Stomach smooth muscle (tissue), 2 donors: ENCODE data around the gene HELQ.
"Not testable (repeated sequence)": the region's sequence is repeated elsewhere in the genome, so short reads cannot be mapped to it uniquely, and the experiment has no call there.

Experiments used
- H3K27ac ChIP-seq: one replicate; pipeline ENCODE4 v1.7.0; 2013; ENCODE audit warnings: mild to moderate bottlenecking, low read length, inconsistent platforms
- H3K27me3 ChIP-seq, 2 donors: one replicate each; pipeline ENCODE4 v1.7.0; 2013; ENCODE audit warnings: low read length in 2 of 2; ENCODE audit not compliant: insufficient read depth in 2 of 2, control insufficient read depth in 1 of 2
- H3K36me3 ChIP-seq, 2 donors: one replicate each; pipeline ENCODE4 v1.7.0; 2013; ENCODE audit warnings: low read length in 2 of 2; ENCODE audit not compliant: control insufficient read depth in 2 of 2, insufficient read depth in 2 of 2
- H3K4me1 ChIP-seq: one replicate; pipeline ENCODE4 v1.7.0; 2013; ENCODE audit warnings: low read length; ENCODE audit not compliant: control insufficient read depth, insufficient read depth
- H3K4me3 ChIP-seq, 2 donors: one replicate each; pipeline ENCODE4 v1.7.0; 2013; ENCODE audit warnings: low read length in 2 of 2
- H3K9ac ChIP-seq, 2 donors: one replicate each; pipeline ENCODE4 v1.7.0; 2013; ENCODE audit warnings: low read length in 2 of 2, mild to moderate bottlenecking in 1 of 2
- H3K9me3 ChIP-seq, 2 donors: one replicate each; pipeline ENCODE4 v1.7.0; 2013; ENCODE audit warnings: low read length in 2 of 2; ENCODE audit not compliant: control insufficient read depth in 2 of 2
- donor health status: healthy.
- donor health status: Pancreatic carcinoma.

Gene HELQ

GRCh38 chr4:83436680-83437079 is 18.9 kb downstream of the HELQ start:
- Histone ChIP-seq H3K9me3 (no peaks in the 10 kb centered on the region), H3K9ac (no peak overlapping the region), H3K4me1 (no peaks in the 10 kb centered on the region), H3K27me3 (no peaks in the 10 kb centered on the region), H3K27ac (no peak overlapping the region), H3K4me3 (no peak overlapping the region), H3K36me3 (peaks cover 3 to 17% of the 10 kb centered on the region in 2 donors)

- H3K4me1 ChIP-seq: no peaks in the 10 kb centered on the region
- H3K4me3 ChIP-seq: no peak overlapping the region
- peaks cover 9 to 17% of the 10 kb centered on the region in 2 donors for H3K36me3 ChIP-seq
- H3K9me3 ChIP-seq: no peaks in the 10 kb centered on the region
- H3K9ac ChIP-seq: no peak overlapping the region
- H3K27ac ChIP-seq: no peak overlapping the region
- no peaks in the 10 kb centered on the region for H3K27me3 ChIP-seq
Observed at GRCh38 chr4:83431200-83431599, 24.4 kb downstream of the HELQ start.

DNA sequence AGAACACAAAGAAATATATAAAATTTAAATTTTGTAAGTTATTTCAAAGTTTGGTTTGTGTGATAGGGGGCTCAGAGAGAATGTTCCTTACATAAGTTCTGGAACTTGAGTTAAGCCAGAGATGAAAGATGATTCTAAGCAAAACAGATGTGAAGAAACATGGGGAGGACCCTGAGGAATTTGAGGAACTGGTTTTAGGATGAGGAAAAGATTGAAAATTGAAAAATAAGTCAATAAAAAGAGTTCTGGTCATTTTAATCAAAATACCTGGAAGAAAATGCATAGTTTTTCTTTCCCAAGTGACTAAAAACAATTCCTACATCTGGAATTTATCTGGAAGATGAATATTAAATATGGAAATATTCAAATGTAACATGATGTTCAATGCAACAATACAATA is 37.4 kb downstream of the HELQ start:
- peaks cover 15 to 28% of the 10 kb centered on the region in 2 donors for H3K36me3 ChIP-seq
- H3K27me3 ChIP-seq: no peaks in the 10 kb centered on the region
- H3K4me1 ChIP-seq: no peaks in the 10 kb centered on the region
- H3K4me3 ChIP-seq: no peak overlapping the region
- no peak overlapping the region for H3K27ac ChIP-seq
- H3K9me3 ChIP-seq: no peaks in the 10 kb centered on the region
- H3K9ac ChIP-seq: no peak overlapping the region

DNA sequence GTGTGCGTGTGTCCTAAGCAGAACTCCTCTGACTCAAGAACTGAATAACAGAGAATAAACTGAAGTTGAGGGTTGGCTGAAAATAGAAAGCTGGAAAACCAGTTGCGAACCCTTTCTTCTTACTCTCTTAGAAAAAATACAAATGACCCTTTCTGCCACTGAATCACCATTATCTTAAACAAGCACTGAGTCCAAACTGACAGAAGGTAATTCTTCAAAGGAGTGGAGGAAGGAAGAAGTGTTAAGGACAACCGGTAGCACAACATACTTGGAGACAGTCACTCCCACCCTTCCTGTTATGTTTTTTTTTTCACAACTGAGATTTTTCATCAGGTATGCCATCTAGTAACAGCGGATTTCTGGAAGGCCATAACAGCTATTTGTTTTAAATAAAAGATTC is 38.1 kb downstream of the HELQ start:
- Histone ChIP-seq H3K36me3 (peaks cover 15 to 28% of the 10 kb centered on the region in 2 donors), H3K4me1 (no peaks in the 10 kb centered on the region), H3K27ac (no peak overlapping the region)

GRCh38 chr4:83413676-83414075 is 41.9 kb downstream of the HELQ start:
- H3K4me3 ChIP-seq: no peak overlapping the region
- no peaks in the 10 kb centered on the region for H3K27me3 ChIP-seq
- no peaks in the 10 kb centered on the region for H3K9me3 ChIP-seq
- no peaks in the 10 kb centered on the region for H3K4me1 ChIP-seq
- H3K36me3 ChIP-seq: peaks cover 22 to 24% of the 10 kb centered on the region in 2 donors
- H3K27ac ChIP-seq: no peak overlapping the region
- H3K9ac ChIP-seq: no peak overlapping the region

More for the DNA sequence above, 38.1 kb downstream of the HELQ start:
- H3K4me3 ChIP-seq: no peak overlapping the region
- no peaks in the 10 kb centered on the region for H3K9me3 ChIP-seq
- no peak overlapping the region for H3K9ac ChIP-seq
- no peaks in the 10 kb centered on the region for H3K27me3 ChIP-seq

DNA sequence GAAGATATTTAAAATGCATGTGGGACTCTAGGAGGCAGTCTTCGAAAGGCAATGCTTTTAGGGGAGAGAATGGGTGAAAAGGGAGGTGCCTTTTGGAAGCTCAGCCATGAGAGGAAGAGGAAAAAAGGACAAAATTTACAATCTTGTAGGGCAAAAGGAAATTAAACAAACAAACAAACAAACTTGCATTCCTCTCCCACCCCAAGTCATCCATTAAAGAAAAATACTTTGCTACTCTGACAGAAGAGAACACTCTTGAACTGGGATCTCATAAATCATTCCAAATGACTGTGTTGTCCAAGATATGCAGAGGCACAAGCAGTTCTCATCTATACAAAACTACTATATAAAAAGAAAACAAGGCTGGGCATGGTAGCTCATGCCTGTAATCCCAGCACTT is 46.7 kb downstream of the HELQ start:
- Histone ChIP-seq H3K9ac (no peak overlapping the region), H3K36me3 (peaks cover 11 to 20% of the 10 kb centered on the region in 2 donors), H3K4me1 (no peaks in the 10 kb centered on the region), H3K27me3 (no peaks in the 10 kb centered on the region), H3K9me3 (no peaks in the 10 kb centered on the region), H3K4me3 (no peak overlapping the region), H3K27ac (no peak overlapping the region)

DNA sequence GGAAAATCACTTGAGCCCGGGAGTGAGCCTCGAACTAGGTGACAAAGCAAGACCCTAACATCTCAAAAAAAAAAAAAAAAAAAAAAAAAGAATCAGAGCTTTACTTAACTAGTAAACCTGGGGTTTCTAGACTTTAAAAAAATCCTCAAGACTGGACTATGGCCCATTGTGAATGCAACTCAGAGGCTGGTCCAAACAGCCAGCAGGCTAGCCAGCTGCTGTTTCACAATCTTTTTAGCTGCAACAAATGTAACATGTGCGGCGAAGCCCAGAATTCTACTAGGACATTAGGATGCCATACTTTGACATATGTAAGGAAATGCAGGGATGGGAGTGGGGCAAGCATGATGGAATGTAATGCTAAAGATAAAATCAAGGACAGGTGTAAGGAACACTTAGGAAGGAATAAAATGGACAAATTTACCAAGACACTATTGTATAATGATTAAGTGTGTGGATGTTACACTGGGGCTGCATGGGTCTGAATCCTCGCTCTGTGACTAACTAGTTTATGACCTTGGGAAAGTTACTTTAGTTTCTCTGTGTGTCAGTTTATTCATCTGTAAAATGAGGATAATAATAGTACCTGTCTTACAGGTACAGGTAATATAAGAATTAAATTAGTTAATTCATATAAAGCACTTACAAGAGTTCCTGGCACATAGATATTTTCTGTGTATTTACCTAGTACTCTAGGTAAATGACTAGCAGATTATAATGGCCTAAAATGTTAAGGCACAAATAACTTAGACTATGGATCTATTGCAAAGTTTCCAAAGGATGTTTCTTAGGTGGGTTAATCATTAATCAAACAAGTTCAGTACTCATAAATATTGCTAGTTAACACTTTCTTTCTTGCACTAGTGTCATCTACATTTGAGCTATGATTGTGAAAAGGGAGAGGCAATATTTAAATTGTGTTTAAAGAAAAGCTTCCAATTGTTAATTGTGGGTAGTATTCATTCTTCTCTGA is 49.5 kb downstream of the HELQ start:
- Histone ChIP-seq H3K27me3 (no peaks in the 10 kb centered on the region), H3K9ac (no peak overlapping the region), H3K27ac (no peak overlapping the region), H3K36me3 (peaks cover 8 to 9% of the 10 kb centered on the region in 2 donors), H3K9me3 (no peaks in the 10 kb centered on the region), H3K4me1 (no peaks in the 10 kb centered on the region), H3K4me3 (no peak overlapping the region)

DNA sequence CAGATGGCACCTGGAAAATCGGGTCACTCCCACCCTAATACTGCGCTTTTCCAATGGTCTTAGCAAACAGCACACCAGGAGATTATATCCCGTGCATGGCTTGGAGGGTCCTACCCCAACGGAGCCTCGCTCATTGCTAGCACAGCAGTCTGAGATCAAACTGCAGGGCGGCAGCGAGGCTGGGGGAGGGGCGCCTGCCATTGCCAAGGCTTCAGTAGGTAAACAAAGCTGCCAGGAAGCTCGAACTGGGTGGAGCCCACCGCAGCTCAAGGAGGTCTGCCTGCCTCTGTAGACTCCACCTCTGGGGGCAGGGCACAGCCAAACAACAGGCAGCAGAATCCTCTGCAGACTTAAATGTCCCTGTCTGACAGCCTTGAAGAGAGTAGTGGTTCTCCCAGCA is 57.5 kb downstream of the HELQ start:
- H3K27ac ChIP-seq, H3K9me3 ChIP-seq, H3K4me1 ChIP-seq, H3K27me3 ChIP-seq, H3K9ac ChIP-seq, H3K36me3 ChIP-seq, H3K4me3 ChIP-seq: not testable (repeated sequence)

DNA sequence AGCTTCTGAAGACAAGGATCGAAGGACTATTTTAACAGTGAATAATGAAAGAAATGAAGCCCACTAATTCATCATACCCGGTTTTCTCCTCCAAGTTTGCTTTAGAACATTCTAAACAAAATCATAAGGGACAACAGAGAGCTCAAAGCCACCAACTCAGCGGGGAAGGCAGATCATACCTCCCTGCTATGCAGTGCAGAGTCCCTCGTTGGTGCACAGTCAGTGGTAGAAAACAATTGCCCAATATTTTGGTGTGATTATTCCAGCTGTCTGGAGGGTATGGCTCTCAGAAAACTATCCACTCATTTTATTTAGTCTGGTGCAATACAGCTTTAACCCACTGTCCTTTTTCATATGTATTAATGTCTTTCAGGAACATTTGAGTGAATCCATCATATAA is 61.7 kb downstream of the HELQ start:
- H3K27ac ChIP-seq: no peak overlapping the region
- H3K4me3 ChIP-seq: no peak overlapping the region
- no peak overlapping the region for H3K9ac ChIP-seq
- H3K9me3 ChIP-seq: no peaks in the 10 kb centered on the region
- no peaks in the 10 kb centered on the region for H3K36me3 ChIP-seq
- no peaks in the 10 kb centered on the region for H3K4me1 ChIP-seq
- H3K27me3 ChIP-seq: no peaks in the 10 kb centered on the region

GRCh38 chr4:83392562-83392961 is 63.1 kb downstream of the HELQ start:
- Histone ChIP-seq H3K36me3 (no peaks in the 10 kb centered on the region), H3K27me3 (no peaks in the 10 kb centered on the region), H3K9me3 (no peaks in the 10 kb centered on the region), H3K9ac (no peak overlapping the region), H3K4me3 (no peak overlapping the region), H3K27ac (no peak overlapping the region), H3K4me1 (no peaks in the 10 kb centered on the region)

DNA sequence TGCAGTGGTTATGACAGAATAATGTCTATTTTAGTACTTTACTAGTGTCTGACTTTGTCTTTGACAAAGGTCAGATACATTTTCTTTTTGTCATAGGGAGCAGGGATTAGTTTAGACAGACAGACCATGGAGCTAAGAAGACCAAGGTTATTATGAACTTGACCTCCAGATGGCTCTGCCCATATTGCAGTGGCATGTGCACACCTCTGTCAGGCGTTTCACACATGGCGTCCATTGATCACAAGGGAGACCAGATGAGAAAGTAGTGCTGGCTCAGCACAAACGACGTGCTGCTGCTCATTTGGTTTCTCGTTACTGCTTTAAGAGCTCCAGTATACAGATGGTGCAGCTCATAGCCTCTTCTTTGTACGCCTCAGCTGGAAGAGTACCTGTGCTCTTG is 64.7 kb downstream of the HELQ start:
- no peak overlapping the region for H3K27ac ChIP-seq

More for the DNA sequence above, 64.7 kb downstream of the HELQ start:
- Histone ChIP-seq H3K9me3 (no peaks in the 10 kb centered on the region), H3K9ac (no peak overlapping the region), H3K36me3 (no peaks in the 10 kb centered on the region), H3K27me3 (no peaks in the 10 kb centered on the region), H3K4me1 (no peaks in the 10 kb centered on the region), H3K4me3 (no peak overlapping the region)
